MCF 10A (cell line): ENCODE measurements around the gene SLC38A10. TPM values are rescaled to one million over a fixed set of nuclear protein-coding genes. Genes with fewer than 3 reads are reported as not detected.

Source experiments
- BruUV-seq: library from RNA; stranded (reverse); fragments of 400-500 nt; replicated peaks from 2 replicates; lab custom pipeline; 2021; lab: Mats Ljungman, UMichigan
- CTCF ChIA-PET: fragments of 300-600 bp; sonication (Branson Sonifier 250); formaldehyde crosslinking; extraction: SDS; loops from one replicate; lab custom pipeline; 2021; ENCODE audit warnings: antibody characterized with exemption, inconsistent platforms; lab: Yijun Ruan, JAX
- POLR2A ChIA-PET: fragments of 300-600, 350-650 bp; sonication (Branson Sonifier 250); formaldehyde crosslinking; extraction: SDS; loops from one replicate; lab custom pipeline; 2020; ENCODE audit warnings: antibody characterized with exemption, inconsistent platforms; lab: Yijun Ruan, JAX
- DNase-seq: peaks from one replicate; pipeline ENCODE4 v3.0.0-alpha.2; 2018; ENCODE audit not compliant: unreplicated experiment
- H3K27ac Mint-ChIP-seq: one replicate; pipeline ENCODE4 v1.8.0; 2022; ENCODE audit warnings: mild to moderate bottlenecking, low read depth, mixed read lengths; ENCODE audit not compliant: unreplicated experiment
- H3K27me3 Mint-ChIP-seq: one replicate; pipeline ENCODE4 v1.8.0; 2022; ENCODE audit warnings: mixed read lengths; ENCODE audit not compliant: insufficient read depth, unreplicated experiment
- H3K36me3 Mint-ChIP-seq: one replicate; pipeline ENCODE4 v1.8.0; 2022; ENCODE audit warnings: mild to moderate bottlenecking, moderate library complexity, mixed read lengths; ENCODE audit not compliant: insufficient read depth, unreplicated experiment
- H3K4me1 Mint-ChIP-seq: one replicate; pipeline ENCODE4 v1.8.0; 2022; ENCODE audit warnings: mixed read lengths; ENCODE audit not compliant: insufficient read depth, unreplicated experiment
- H3K4me3 Mint-ChIP-seq: one replicate; pipeline ENCODE4 v1.8.0; 2022; ENCODE audit warnings: mild to moderate bottlenecking, moderate library complexity, mixed read lengths; ENCODE audit not compliant: unreplicated experiment
- H3K9me3 Mint-ChIP-seq: one replicate; pipeline ENCODE4 v1.8.0; 2022; ENCODE audit warnings: mixed read lengths; ENCODE audit not compliant: unreplicated experiment
- CTCF ChIP-seq: fragments of 200-600 bp; IDR thresholded peaks from one replicate; pipeline ENCODE4 v1.8.0; 2022; ENCODE audit warnings: antibody characterized with exemption, mild to moderate bottlenecking; ENCODE audit not compliant: unreplicated experiment
- intact Hi-C: fragments of 100-400 bp; cut with micrococcal nuclease; formaldehyde crosslinking; loops from 2 replicates; pipeline ENCODE4 v1.14.1; 2022
- total RNA-seq: library from RNA; stranded (reverse); gene quantifications from 2 replicates; pipeline ENCODE4 v1.2.3, GENCODE V29; 2022

SLC38A10 gene
- total RNA-seq, 1 experiment from 2014 or later, result 98.2 TPM

- Mint-ChIP-seq H3K27me3 (no peaks in the 10 kb centered on the region), H3K4me3 (no peak overlapping the region), H3K36me3 (no peaks in the 10 kb centered on the region), H3K27ac (no peak overlapping the region), H3K4me1 (peaks cover 28% of the 10 kb centered on the region), H3K9me3 (no peaks in the 10 kb centered on the region)
- no peak for TF ChIP-seq CTCF
- ChIA-PET CTCF (no interaction called here), POLR2A (interaction anchor here (0.6 to 1.6 kb wide), 4 partner anchors 16 to 24 kb away, joined by 3 read pairs; no protein-coding TSS in a partner anchor)
- no peak for DNase-seq
- no TSS peak for BruUV-seq
- intact Hi-C loops, result loop anchor here (5.0 kb wide), 1 partner anchor 71 kb away; the partner anchor contains the start of gene BAHCC1
Measured at GRCh38 chr17:81325714-81326358, 30.7 kb upstream of the SLC38A10 start.

- H3K4me1 Mint-ChIP-seq, result peaks cover 23% of the 10 kb centered on the region
Measured at GRCh38 chr17:81324851-81325713, 30.0 kb upstream of the SLC38A10 start.

GRCh38 chr17:81324177-81324850 lies 29.2 kb upstream of the SLC38A10 start:
- no peak for TF ChIP-seq CTCF
- no peak overlapping the region for H3K27ac Mint-ChIP-seq
- H3K4me1 Mint-ChIP-seq, result peaks cover 18% of the 10 kb centered on the region
- no peaks in the 10 kb centered on the region for H3K36me3 Mint-ChIP-seq
- ChIA-PET POLR2A (interaction anchor here (1.1 kb wide), 1 partner anchor 13 kb away, joined by 3 read pairs; no protein-coding TSS in a partner anchor), CTCF (no interaction called here)
- H3K4me3 Mint-ChIP-seq, result no peak overlapping the region
- no TSS peak for BruUV-seq
- intact Hi-C loops, result no loop called here
- H3K9me3 Mint-ChIP-seq, result no peaks in the 10 kb centered on the region
- no peaks in the 10 kb centered on the region for H3K27me3 Mint-ChIP-seq
- no peak for DNase-seq

More at GRCh38 chr17:81324851-81325713, 30.0 kb upstream of the SLC38A10 start:
- DNase-seq, result no peak
- no peak overlapping the region for H3K4me3 Mint-ChIP-seq
- ChIA-PET POLR2A (interaction anchor here (1.1 kb wide), 2 partner anchors 14 to 21 kb away, joined by 3 read pairs; no protein-coding TSS in a partner anchor), CTCF (no interaction called here)
- intact Hi-C loops, result loop anchor here (5.0 kb wide), 1 partner anchor 72 kb away; the partner anchor contains the start of gene BAHCC1
- H3K36me3 Mint-ChIP-seq, result no peaks in the 10 kb centered on the region
- H3K9me3 Mint-ChIP-seq, result no peaks in the 10 kb centered on the region
- no peak overlapping the region for H3K27ac Mint-ChIP-seq
- no peaks in the 10 kb centered on the region for H3K27me3 Mint-ChIP-seq
- no TSS peak for BruUV-seq
- TF ChIP-seq CTCF, result no peak
